Measurements from ENCODE around the gene ATP1A4. TPM values are rescaled to one million over a fixed set of nuclear protein-coding genes. Genes with fewer than 3 reads are reported as not detected.

ATP1A4 gene
- total and polyA plus RNA-seq, 2 of the 8 experiments (the other 6 are each of a cell fraction or from before 2014, with no cell fraction given) = 0.48 to 0.61 TPM

DNA sequence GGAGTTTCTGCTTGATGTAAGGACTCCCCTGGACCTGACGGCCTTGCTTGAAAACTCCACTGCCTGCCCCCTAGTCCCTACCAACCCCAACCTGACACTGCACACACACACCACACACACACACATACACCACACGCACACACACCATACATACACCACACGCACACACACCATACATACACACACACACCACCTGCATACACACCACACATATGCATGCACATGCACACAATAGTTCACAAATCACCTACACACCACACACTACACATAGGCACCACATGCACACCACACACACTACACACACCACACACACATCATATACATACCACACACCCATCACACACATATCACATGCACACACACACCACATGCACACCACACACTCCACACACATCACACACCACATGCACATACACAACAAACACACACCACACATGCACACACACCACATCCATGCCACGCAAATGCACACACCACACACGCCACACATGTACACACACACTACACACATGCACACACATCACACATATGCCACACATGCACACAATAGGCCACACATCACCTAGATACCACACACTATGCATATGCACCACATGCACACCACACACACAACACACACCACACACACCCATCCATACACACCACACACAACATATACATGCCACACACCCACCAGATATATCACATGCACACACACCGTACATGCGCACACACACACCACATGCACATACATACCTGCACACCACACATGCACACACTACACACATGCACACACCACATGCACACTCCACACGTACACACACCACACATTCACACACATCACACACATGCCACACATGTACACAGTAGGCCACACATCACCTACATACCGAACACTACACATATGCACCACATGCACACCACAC is 42.7 kb downstream of the ATP1A4 start:
- Histone ChIP-seq H3K9ac (replicated peaks in 1 of 4; ENCODE audit: extremely low read depth in 1 of 4, low read depth in 3 of 4, low read length in 3 of 4) (peak overlapping the region in 3 of 4 experiments; percentile 12 to 33 (median 27); a peak in 2 of 7 replicates), H2BK20ac (ENCODE audit: low read length) (peak overlapping the region; percentile 98), H3K27me3 (replicated peaks in 1 of 4; ENCODE audit: control insufficient read depth in 3 of 4, extremely low read depth in 1 of 4, insufficient read depth in 3 of 4, low read length in 3 of 4) (no peaks in the 10 kb centered on the region; a peak in 1 of 7 replicates), H2BK5ac (ENCODE audit: low read depth, low read length) (peak overlapping the region; percentile 97), H2BK12ac (ENCODE audit: low read depth, low read length) (peak overlapping the region; percentile 100), H3K79me1 (ENCODE audit: low read depth, low read length) (peaks cover 4% of the 10 kb centered on the region; the same call in 1 of the 2 replicates), H4K5ac (ENCODE audit: insufficient read length, low read depth, low read length) (peak overlapping the region; percentile 20), H3K4me1 (replicated peaks in 1 of 4; ENCODE audit: control insufficient read depth in 3 of 4, insufficient read depth in 4 of 4, low read length in 3 of 4) (peaks cover 3 to 26% (median 8%) of the 10 kb centered on the region in 4 experiments; a peak in 6 of 7 replicates), H4K8ac (ENCODE audit: extremely low read depth, insufficient read depth, low read length) (peak overlapping the region; percentile 39), H2AFZ (ENCODE audit: low read length) (peak overlapping the region; percentile 52; the same call in 1 of the 2 replicates), H3K14ac (ENCODE audit: insufficient read length) (no peak overlapping the region), H3K36me3 (ENCODE audit: control insufficient read depth in 2 of 4, insufficient read depth in 4 of 4, low read length in 3 of 4) (no peaks in the 10 kb centered on the region; a peak in 1 of 8 replicates), H3K27ac (ENCODE audit: low read depth, low read length) (no peak overlapping the region), H3K4ac (replicated peaks; ENCODE audit: insufficient read length, low read depth, low read length) (peak overlapping the region; percentile 71), H4K20me1 (replicated peaks in 1 of 2; ENCODE audit: control insufficient read depth in 1 of 2, insufficient read depth in 2 of 2, low read length in 2 of 2) (peaks cover 0 to 9% of the 10 kb centered on the region in 2 experiments), H3K23ac (ENCODE audit: insufficient read length) (no peak overlapping the region), H2BK15ac (ENCODE audit: low read length) (peak overlapping the region; percentile 100), H3K56ac (replicated peaks; ENCODE audit: insufficient read length, low read depth, low read length) (peak overlapping the region; percentile 90), H3K4me2 (ENCODE audit: insufficient read depth in 1 of 2, low read depth in 2 of 2, low read length in 2 of 2) (no peak overlapping the region), H4K91ac (replicated peaks; ENCODE audit: insufficient read length, low read length) (peak overlapping the region; percentile 99), H2BK120ac (replicated peaks; ENCODE audit: low read depth, low read length) (peak overlapping the region; percentile 93), H3K18ac (ENCODE audit: extremely low read depth, low read length) (peak overlapping the region; percentile 64), H3K79me2 (ENCODE audit: control insufficient read depth in 1 of 2, insufficient read depth in 2 of 2, low read length in 2 of 2) (no peaks in the 10 kb centered on the region), H2AK5ac (ENCODE audit: low read depth, low read length) (peak overlapping the region; percentile 100), H3K9me3 (ENCODE audit: insufficient read depth in 2 of 2, low read depth in 1 of 2, low read length in 1 of 2) (no peaks in the 10 kb centered on the region), H3K23me2 (ENCODE audit: low read depth, low read length) (peaks cover 10% of the 10 kb centered on the region), H3K4me3 (ENCODE audit: extremely low read depth in 1 of 4, insufficient read depth in 2 of 4, low read depth in 3 of 4, low read length in 4 of 4) (no peak overlapping the region)
- ChIA-PET POLR2A (ENCODE audit: partially characterized antibody) (interaction anchor here (0.6 to 5.9 kb wide), 12 partner anchors 8 to 111 kb away, joined by 3 to 61 read pairs (median 4); partner anchors contain the start of genes ATP1A2, PEA15 and PEX19), CTCF (ENCODE audit: partially characterized antibody) (interaction anchor here (0.6 to 8.6 kb wide), 56 partner anchors 11 to 204 kb away, joined by 3 to 195 read pairs (median 4); partner anchors contain the start of genes ATP1A2, PEA15 and PEX19)
- TF ChIP-seq EZH2 (IDR thresholded peaks at IDR 0.05; ENCODE audit: low read depth, low read length, severe bottlenecking) (no peak), RFX5 (IDR thresholded peaks at IDR 0.05; ENCODE audit: borderline replicate concordance, low read depth, low read length) (no peak), BACH1 (IDR thresholded peaks at IDR 0.05; ENCODE audit: low read length) (no peak), SIX5 (IDR thresholded peaks at IDR 0.05; ENCODE audit: low read depth, low read length) (no peak), TCF12 (IDR thresholded peaks at IDR 0.05; ENCODE audit: low read depth, low read length) (no peak), TAF7 (optimal IDR thresholded peaks at IDR 0.05; ENCODE audit: borderline replicate concordance, low read depth, low read length) (no peak), CHD1 (IDR thresholded peaks at IDR 0.05; ENCODE audit: low read depth, low read length) (no peak), SRF (IDR thresholded peaks at IDR 0.05; ENCODE audit: low read depth, low read length) (no peak)
- WGBS, 2 experiments (ENCODE audit: extremely low coverage in 1 of 2, insufficient coverage in 1 of 2, insufficient read length in 1 of 2, insufficient replicate concordance in 2 of 2, low coverage in 1 of 2, low lambda C conversion rate in 2 of 2, missing lambda C conversion rate in 1 of 2) = 81% methylated on average over 9 of the region's 9 CpGs; no CpG with 5 or more reads in 1 of the 2 experiments
- FAIRE-seq (peak; percentile 13), DNase-seq (ENCODE audit: low read depth in 1 of 2, low spot score in 2 of 2) (no peak)
